ENCODE data around the gene ACTR3. TPM values are rescaled to one million over a fixed set of nuclear protein-coding genes. Genes with fewer than 3 reads are reported as not detected.
"Not testable (repeated sequence)": the region's sequence is repeated elsewhere in the genome, so short reads cannot be mapped to it uniquely, and the experiment has no call there.

Gene ACTR3
- total RNA-seq = 224 and 285 TPM in 2 replicates
- polyA plus RNA-seq (2012) = 168 TPM

DNA sequence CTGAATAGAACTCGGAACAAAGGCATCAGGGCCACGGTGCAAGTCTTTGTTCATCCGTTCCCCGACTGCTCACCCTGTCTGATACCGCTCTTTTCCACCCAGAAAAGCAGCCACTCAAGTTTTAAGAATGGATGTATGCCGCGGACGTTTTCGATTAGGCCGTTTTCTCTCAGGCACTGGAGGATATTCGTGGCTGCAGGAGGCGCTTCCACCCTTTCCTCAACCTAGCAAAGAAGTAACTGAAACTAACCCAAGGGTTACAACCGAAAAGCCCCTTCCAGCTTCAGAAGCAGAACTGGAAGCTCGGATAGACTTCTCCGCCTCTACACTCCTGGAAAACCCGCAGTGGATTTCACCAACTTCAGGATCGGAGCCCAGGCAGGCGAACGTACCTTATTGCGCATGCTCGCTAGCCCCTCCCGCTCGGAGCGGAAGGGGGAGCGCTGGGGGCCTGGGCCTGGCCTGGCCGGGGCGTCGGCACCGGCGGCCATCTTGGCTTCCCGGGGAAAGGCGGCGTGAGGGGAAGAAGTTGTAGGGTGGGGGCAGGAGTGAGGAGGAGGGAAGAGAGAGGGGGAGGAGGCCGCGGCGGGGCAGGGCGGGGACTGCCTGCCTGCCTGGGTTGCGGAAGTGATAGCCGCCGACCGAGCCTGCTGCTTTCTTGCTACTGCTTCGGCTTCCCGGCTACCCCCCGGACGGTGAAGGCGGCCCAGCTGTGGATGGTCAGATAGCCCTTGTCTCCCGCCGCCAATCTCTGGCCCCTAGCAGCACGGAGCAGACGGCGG is at the start of gene ACTR3:
Gene ACTR3 (plus strand): TSS at position 619 of the 782 bp plus-strand sequence. CDS start 191 bp downstream, outside the sequence.
- peak; percentile 99 for DNase-seq (ENCODE audit: low read depth)

DNA sequence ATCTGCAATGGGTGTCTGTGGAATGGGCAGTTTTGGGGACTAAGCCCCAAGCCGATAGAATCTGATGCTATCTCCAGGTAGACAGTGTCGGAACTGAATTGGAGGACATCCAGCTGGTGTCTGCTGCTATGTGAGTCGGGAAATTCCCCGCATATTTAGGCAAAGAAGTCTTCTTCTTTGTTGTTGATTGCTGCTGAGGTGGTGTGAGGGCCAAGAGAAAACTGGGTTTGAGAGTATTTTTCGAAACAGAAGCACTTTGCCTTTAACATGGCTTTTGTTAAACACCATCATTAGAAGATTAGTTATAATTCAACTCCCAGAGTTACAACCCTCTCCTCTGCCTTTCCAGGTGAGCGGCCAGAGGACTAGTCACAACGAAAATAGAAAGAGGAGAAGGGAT is 49.4 kb upstream of the ACTR3 start:
- no peak for DNase-seq (ENCODE audit: low read depth)

DNA sequence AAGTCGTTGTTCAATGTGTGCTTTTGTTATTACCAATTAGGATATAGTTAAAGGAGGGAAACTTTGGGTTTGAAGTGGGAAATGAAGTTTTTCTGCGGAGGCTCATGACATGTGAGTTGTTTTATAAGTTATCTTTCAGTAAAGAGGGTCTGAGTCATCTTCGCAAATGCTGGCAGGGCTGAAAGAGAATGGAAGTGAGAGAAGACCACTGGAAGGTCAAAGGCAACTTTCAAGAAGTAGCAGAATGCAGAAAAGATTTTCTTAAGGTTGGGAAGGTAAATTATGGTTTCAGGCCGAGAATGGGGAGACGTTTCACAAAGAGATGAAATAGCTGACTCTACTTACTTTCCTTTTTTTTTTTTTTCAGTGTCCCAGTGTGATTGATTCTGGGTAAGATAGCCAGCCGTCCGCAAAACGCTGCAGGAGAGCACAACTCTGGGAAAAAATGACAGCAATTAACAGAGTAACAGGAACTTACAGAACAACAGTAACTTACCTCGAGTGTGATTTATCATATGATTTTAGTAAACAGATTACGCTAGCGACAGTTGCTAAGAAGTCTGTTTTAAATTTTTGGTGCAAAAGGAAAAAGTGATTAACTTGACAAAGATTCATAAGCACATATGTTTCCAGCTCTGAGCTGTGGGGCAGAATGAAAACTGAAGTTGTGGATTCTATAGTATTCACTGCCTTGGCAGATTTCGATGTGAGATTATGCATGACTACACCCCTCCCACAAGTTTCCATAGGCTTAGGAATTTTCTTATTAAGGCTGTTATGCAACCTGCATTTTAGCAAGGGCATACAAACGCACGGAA is 46.8 kb upstream of the ACTR3 start:
- DNase-seq (ENCODE audit: low read depth) = no peak

DNA sequence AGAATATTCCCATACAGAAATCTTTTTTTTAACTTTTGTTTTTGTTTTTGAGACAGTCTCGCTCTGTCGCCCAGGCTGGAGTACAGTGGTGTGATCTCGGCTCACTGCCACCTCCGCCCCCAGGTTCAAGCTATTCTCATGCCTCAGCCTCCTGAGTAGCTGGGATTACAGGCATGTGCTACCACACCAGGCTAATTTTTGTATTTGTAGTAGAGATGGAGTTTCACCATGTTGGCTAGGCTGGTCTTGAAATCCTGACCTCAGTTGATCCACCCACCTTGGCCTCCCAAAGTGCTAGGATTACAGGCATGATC is 46.2 kb upstream of the ACTR3 start:
- DNase-seq (ENCODE audit: low read depth) = not testable (repeated sequence)

DNA sequence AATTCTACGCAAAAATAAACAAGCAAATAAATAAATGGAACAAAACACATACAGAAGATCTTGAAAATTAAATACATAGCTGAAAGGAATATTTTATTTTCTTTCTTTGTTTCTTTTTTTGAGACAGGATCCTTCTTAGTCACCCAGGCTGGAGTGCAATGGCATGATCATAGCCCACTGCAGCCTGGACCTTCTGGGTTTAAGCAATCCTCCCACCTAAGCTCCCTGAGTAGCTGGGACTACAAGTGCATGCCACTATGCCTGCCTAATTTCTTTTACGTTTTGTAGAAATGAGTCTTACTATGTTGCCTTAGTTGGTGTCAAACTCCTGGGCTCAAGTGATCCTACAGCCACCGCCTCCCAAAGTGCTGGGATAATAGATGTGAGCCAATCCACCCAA is 44.6 kb upstream of the ACTR3 start:
- DNase-seq (ENCODE audit: low read depth) = no peak

DNA sequence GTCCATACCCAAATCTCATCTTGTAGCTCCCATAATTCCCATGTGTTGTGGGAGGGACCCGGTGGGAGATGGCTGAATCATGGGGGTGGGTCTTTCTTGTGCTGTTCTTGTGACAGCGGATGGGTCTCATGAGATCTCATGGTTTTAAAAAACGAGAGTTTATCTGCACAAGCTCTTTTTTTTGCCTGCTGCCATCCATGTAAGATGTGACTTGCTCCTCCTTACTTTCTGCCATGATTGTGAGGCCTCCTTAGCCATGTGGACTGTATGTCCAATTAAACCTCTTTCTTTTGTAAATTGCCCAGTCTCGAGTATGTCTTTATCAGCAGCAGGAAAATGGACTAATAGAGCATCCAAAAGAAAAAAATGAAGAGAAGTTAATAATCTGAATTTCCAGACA is 44.1 kb upstream of the ACTR3 start:
- not testable (repeated sequence) for DNase-seq (ENCODE audit: low read depth)

DNA sequence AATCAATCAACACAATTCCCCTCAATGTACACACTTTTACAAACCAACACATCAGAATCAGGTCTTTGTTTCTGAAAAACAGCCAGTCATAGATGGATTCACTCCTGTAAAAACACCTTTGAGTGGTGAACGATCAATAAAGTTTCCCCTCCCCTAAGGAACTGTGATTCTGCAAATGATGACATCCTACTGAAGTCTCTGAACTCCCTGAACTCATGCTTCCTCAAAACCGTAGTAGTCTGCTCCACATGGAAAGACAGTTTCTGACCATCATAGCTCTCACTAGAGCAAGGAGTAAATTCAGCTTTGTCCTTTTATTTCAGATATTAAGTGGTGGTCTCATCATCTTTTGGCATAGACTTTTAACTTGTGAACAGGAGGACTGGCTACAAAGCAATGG is 43.5 kb upstream of the ACTR3 start:
- DNase-seq (ENCODE audit: low read depth) = no peak

DNA sequence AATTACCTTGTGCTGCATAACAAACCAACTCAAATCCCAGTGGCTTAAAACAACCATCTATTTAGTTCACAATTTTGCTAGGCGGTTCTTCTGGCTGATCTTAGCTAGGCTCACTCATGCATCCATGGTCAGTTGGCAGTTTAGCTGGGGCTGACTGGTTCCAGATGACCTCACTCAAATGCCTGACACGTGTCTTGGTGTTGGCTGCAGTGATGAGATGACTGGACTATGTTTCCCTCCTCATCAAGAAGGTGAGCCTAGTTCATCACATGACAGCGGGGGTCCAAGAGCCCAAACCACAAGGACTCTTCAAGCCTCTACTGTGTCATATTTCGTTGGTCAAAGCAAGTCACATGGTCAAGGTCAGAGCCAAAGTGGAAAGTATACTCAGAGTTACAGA is 42.7 kb upstream of the ACTR3 start:
- DNase-seq (ENCODE audit: low read depth) = peak; percentile 13

DNA sequence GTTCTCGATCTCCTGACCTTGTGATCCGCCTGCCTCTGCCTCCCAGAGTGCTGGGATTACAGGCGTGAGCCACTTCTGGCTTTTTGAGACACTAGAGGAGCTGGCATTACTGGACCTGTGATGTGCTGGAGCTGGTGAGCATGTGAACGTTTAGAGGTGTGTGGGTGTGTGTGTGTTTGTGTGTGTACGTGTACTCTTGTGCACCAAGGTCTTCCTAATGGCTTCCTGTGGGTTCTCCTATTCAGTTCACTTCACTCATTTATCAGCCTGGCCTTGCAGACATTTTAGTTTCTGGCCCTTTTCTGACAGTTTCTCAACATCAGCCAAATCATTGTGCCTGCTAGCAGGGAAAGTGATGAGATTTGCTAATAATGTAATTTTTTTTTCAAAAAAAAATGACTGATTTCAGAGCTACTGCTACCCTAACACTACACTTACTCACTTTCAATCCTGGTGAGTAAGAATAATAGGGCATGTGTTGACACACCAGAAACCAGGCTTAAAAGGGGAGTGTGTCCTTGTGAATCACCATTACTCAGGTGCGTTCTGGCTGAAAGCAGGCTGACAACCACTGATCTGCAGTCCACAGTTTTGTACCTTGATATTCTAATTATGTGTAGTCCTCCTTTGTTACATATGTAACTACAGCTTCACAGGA is 41.0 kb upstream of the ACTR3 start:
- no peak for DNase-seq (ENCODE audit: low read depth)

DNA sequence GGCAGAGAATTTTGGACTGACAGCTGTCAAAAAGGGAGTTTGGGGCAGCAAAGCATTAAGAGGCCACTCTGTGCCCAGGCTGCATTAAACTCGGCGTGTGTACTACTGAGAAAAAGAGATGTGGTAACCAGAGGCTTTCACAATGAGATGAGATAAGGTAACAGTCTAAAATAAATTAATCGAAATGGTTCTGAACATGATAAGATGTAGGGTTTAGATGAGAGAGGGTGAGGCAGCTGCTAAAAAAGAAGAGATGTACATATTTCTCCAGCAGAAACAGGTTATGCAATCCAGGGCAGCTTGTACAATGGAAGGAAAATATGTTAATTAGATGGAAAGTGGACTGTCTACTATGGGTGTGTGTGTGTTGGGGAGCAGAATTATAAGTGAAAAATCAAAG is 39.2 kb upstream of the ACTR3 start:
- no peak for DNase-seq (ENCODE audit: low read depth)

DNA sequence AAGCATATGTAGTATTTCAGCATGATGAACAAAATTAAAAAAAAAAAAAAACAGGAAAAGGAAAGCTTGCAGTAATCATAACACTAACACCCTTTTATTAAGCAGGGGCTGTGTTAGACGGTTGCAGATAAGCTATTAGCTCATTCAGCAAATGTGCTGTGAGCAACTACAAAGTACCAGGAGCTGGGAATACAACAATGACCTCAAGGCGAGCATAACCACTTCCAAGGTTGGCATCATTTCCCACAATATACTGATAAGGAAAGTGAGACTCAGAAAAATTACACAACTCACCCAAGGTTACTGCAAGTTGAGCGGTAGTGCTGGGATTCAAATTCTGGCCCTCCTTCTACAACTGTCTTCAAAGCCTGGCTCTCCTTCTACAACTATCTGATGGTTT is 38.2 kb upstream of the ACTR3 start:
- no peak for DNase-seq (ENCODE audit: low read depth)

DNA sequence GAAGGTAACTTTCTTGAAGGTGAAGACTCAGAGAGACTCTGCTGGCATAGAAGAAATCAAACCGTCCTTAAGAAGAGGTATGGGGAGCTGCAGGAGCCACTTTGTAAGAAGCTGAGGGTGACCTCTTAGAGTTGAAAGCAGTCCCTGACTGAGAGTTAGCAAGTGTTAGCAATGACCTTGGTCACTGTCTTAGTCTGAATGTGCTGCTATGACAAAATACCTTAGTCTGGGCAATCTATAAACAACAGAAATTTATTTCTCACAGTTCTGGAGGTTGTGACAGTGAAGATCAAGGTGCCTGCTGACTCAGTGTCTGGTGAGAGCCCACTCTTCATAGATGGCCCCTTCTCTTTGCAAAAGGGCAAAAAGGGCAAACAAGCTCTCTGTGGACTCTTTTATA is 35.7 kb upstream of the ACTR3 start:
- no peak for DNase-seq (ENCODE audit: low read depth)

DNA sequence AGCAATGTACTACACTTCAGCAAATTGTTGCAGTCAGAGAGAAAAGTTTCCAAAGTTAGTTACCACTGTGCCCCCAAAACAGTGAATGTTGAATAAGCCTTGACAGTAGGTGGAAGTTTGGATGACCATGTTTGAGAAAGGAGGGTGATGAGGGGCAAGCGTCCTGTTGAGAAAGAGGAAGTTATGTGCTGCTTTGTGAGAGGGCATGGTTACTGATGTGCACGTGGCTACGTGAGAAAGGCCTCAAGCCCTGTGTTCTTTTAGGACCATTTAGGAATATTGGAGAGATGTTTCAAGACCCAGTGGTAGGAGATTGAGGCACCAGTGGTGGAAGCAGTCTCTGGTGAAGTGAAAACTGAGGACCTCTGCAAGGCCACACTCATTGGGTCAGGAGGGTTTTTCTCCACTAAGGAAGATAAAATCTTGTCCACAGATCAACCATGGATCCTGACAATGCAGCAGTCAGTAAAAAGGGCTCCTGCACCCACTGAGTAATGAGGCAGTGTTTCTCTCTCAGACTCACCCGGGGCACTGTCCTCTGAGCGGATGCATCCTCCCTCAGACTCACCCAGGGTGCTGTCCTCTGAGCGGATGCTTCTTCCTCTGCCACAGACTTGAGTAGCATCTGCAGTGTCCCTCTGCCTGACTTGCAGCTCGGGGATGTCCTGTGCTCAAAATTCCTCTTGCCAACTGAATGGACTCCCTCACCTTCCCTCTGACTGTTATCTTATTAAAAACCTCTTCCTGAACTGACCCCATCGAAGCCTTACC is 34.7 kb upstream of the ACTR3 start:
- no peak for DNase-seq (ENCODE audit: low read depth)

DNA sequence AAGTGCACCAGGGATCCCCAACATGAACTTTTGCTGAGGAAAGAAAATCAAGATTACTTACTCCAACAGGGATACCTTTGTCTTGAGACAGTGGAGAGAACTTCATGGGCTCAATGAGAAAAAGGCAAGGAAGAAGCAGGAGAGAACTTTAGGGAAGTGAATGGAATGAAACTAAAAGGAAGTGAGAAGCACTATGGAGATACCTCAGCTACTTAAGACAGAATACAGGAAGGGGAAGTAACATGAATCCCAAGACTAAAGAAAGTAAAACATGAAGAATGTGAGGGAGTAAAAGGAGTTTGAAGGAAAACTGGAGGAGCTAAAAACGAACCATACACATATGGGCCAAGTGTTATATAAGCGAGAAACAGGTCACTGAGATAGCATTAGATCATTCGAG is 32.4 kb upstream of the ACTR3 start:
- DNase-seq (ENCODE audit: low read depth) = no peak

DNA sequence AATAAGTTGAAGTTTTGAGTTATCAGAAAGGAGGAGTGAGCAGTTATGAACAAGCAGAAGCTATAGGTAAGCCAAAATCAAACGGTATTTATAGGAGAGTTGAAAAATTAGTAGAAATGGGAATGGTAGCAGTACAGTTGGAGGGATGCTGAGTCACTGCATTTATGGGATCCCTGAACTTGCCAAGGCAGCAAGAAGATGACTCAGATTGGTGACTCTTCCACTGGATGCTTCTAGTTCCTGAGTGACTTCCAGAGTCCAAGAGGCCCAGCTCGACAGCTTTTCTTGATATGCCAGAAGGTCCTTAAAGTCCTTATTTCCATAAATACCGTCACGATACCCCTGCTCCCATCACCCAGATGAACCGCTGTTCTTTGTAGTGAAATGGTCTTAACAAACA is 31.1 kb upstream of the ACTR3 start:
- DNase-seq (ENCODE audit: low read depth) = peak; percentile 48

DNA sequence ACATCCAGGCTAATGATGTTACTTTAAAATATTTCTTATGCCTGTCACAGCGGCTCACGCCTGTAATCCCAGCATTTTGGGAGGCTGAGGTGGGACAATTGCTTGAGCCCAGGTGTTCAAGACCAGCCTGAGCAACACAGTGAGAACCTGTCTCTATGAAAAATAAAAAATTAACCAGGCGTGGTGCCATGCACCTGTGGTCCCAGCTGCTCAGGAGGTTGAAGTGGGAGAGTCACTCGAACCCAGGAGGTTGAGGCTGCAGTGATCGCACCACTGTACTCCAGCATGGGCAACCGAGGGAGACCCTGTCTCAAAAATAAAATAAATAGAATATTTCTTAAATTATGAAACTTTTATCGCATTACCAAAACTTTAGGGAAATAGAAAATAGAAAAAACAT is 28.1 kb upstream of the ACTR3 start:
- no peak for DNase-seq (ENCODE audit: low read depth)

DNA sequence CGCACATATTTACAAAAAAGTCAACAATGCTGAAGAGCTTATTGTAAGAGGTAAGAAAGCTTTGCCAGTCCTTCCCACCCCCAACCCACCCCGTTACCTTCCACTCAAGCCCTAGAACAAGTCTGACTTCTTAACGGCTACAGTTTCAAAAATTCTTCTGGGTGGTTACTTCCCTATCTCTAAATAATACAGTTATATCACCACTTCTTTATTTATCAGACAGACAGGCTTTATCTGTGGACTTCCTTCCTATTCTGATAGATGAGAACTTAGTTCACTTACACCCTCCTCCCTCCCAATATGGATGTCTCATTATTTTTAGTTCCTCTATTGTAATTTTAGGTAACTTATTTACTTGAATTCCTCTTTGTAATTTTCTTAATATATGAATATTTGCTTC is 26.7 kb upstream of the ACTR3 start:
- no peak for DNase-seq (ENCODE audit: low read depth)

DNA sequence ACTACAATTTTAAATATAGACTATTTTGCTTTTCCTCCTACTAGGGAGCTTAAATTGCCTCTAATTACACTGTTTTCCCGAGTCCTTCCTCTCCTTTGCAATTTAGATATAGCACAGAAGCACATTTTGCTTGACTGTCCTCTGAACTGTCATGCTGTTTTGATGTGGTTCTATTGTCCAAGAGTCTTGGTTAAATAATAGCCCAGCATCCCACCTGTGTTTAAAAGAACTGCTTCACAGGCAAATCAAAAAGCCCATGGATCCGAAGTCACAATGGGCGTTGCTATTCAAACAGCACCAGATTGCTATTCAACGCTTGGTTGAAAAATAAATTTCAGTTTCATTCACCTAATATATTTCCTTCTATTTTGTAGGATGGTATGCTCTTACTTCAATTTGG is 22.3 kb upstream of the ACTR3 start:
- no peak for DNase-seq (ENCODE audit: low read depth)

DNA sequence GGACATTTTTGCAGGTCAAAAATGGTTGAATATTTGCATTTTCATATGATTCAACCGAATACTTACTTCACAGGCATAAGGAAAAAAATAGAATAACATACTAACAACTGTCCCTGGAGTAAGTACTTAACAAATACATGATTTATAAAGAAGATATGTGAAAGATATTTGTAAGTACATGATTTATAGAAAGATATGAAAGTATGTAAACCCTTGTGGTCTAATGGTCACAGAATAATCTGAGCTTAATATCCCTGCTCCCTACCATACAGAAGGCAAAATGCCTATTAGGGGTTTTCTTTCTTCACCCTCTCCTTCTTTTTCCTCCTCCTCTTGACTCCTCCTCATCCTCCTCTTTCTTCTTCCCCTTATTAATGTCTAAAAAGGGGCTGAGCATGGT is 20.6 kb upstream of the ACTR3 start:
- DNase-seq (ENCODE audit: low read depth) = no peak

DNA sequence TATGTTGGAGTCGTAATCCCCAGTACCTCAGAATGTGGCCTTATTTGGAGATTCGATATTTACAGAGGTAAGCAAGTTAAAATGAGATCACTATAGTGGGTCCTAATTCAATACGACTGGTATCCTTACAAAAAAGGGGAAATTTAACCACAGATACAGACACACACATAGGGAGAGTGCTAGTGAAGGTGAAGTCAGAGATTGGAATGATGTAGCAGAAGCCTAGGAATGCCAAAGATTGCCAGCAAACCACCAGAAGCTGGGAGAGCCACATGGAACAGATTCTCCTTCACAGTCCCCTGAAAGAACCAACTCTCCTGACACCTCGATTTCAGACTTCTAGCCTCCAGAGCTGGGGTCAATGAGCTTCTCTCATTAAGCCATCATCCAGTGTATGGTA is 17.7 kb upstream of the ACTR3 start:
- peak; percentile 50 for DNase-seq (ENCODE audit: low read depth)

DNA sequence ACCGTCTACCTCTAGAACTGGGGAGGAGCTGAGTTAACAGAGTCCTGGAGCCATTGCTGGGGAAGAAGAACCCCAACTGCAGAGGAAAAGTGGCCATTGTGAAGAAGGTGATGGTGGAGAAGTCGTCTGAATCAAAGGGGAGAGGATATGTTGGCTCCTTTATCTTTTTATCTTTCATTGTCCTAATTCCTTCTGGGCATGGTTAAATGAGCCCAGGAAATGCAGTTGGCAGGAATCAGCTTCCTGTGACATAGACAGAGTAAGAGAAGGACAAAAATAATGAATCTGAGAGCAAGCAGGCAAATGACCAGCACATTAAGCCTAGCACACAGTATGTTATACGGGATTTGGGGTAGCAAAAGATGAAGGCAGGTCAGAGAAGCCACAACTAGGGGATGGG is 16.0 kb upstream of the ACTR3 start:
- no peak for DNase-seq (ENCODE audit: low read depth)

DNA sequence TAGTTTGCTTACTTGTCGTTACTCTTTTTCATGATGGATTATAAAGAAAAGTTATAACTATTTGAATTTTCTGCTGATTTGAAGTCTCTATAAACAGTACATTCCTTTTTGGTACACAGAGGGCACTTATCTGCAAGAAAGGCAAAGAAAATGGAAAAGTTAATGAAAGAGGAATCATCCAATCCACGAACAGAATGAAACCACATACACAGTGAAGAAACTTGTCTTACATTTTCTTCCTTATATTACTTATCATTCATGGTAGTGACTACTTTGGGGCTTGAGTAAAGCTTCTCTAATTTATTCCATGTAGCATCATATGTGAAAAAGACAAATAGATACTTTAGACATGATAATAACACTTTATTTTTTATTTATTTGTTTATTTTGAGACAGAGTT is 14.8 kb upstream of the ACTR3 start:
- DNase-seq (ENCODE audit: low read depth) = no peak

Data from myocyte (in vitro differentiated cells).